Esophagus muscularis mucosa (tissue), 4 donors: ENCODE data around the gene PAX5. TPM values are rescaled to one million over a fixed set of nuclear protein-coding genes. Genes with fewer than 3 reads are reported as not detected.

Source experiments
- DNase-seq: peaks from one replicate; pipeline ENCODE4 v3.0.0-alpha.2; 2017; ENCODE audit errors: extremely low spot score
- H3K27ac ChIP-seq, 4 donors: fragments of 200-600 bp; sonication (generic); replicated peaks in 1 of 4; 1 replicate in 3 of 4; 2 replicates in 1 of 4; pipeline ENCODE4 v1.5.1; 2016 to 2019; ENCODE audit warnings: mild to moderate bottlenecking in 1 of 4
- H3K27me3 ChIP-seq, 4 donors: fragments of 200-600 bp; sonication (generic); one replicate each; pipeline versions ENCODE4 v1.5.1 to v1.6.0; 2016 to 2019
- H3K36me3 ChIP-seq, 4 donors: fragments of 200-600 bp; sonication (generic); one replicate each; pipeline ENCODE4 v1.5.1; 2016 to 2019
- H3K4me1 ChIP-seq, 4 donors: fragments of 200-600 bp; sonication (generic); one replicate each; pipeline ENCODE4 v1.5.1; 2016 to 2019
- H3K4me3 ChIP-seq, 4 donors: fragments of 200-600 bp; sonication (generic); 1 replicate in 2 of 4; 2 replicates in 2 of 4; pipeline ENCODE4 v1.5.1; 2016 to 2019; ENCODE audit warnings: mild to moderate bottlenecking in 4 of 4, moderate library complexity in 1 of 4
- H3K9me3 ChIP-seq, 4 donors: fragments of 200-600 bp; sonication (generic); 1 replicate in 3 of 4; 2 replicates in 1 of 4; pipeline ENCODE4 v1.5.1; 2016 to 2019
- CTCF ChIP-seq, 3 experiments: fragments of 200-600 bp in 2 of 3; fragments of 450-650 bp in 1 of 3; sonication (generic) in 2 of 3; IDR thresholded peaks; one replicate each; pipeline ENCODE4 v1.5.1; 2017 to 2019; ENCODE audit warnings: antibody characterized with exemption in 3 of 3, mild to moderate bottlenecking in 2 of 3, moderate library complexity in 1 of 3
- EP300 ChIP-seq: sonication (generic); formaldehyde crosslinking; IDR thresholded peaks from one replicate; pipeline ENCODE4 v1.6.1; 2017; ENCODE audit warnings: antibody characterized with exemption
- POLR2A ChIP-seq: fragments of 450-650 bp; IDR thresholded peaks from one replicate; pipeline ENCODE4 v1.6.1; 2017; ENCODE audit warnings: antibody characterized with exemption, moderate library complexity, mild to moderate bottlenecking, low read depth
- POLR2AphosphoS5 ChIP-seq, 2 donors: sonication (generic); formaldehyde crosslinking; IDR thresholded peaks; one replicate each; pipeline ENCODE4 v1.6.1; 2017; ENCODE audit warnings: antibody characterized with exemption in 2 of 2
- WGBS: methylation state at CpG from one replicate; pipeline ENCODE4 v1.1.5; 2018; 5-methylcytosine and 5-hydroxymethylcytosine counted together
- intact Hi-C: fragments of 100-400 bp; cut with DNase I; formaldehyde crosslinking; loops from one replicate; pipeline ENCODE4 v1.15.1; 2023
- total RNA-seq, 4 donors: library from RNA; depleted of rRNA; stranded (reverse); fragments of >200 nt; gene quantifications; one replicate each; pipeline versions ENCODE4 v1.1.0 to v1.2.1, GENCODE V29; 2016

Gene PAX5
- total RNA-seq, 4 donors from 2014 or later, result 0.17 TPM; not detected in 3

GRCh38 chr9:37005517-37006140 lies 28.4 kb downstream of the PAX5 start:
- 49% methylated on average over 6 of the region's 6 CpGs for WGBS
- Histone ChIP-seq H3K36me3 (no peaks in the 10 kb centered on the region), H3K27me3 (peaks cover 0 to 85% (median 19%) of the 10 kb centered on the region in 4 donors), H3K9me3 (no peaks in the 10 kb centered on the region), H3K4me3 (no peak overlapping the region), H3K4me1 (peaks cover 0 to 7% (median 6%) of the 10 kb centered on the region in 4 donors), H3K27ac (no peak overlapping the region)
- intact Hi-C loops, result no loop called here
- no peak for TF ChIP-seq CTCF (IDR thresholded peaks at IDR 0.05)
- no peak for TF ChIP-seq POLR2A
- TF ChIP-seq EP300, result no peak
- TF ChIP-seq POLR2AphosphoS5 (IDR thresholded peaks at IDR 0.05), result no peak
- DNase-seq, result no peak

- DNase-seq, result no peak
- Histone ChIP-seq H3K9me3 (no peaks in the 10 kb centered on the region), H3K36me3 (no peaks in the 10 kb centered on the region), H3K27me3 (peaks cover 0 to 88% (median 20%) of the 10 kb centered on the region in 4 donors), H3K4me1 (peaks cover 0 to 7% (median 6%) of the 10 kb centered on the region in 4 donors), H3K4me3 (no peak overlapping the region), H3K27ac (no peak overlapping the region)
- intact Hi-C loops, result no loop called here
- 47% methylated on average over 5 of the region's 5 CpGs for WGBS
- TF ChIP-seq EP300 (no peak), POLR2A (no peak), POLR2AphosphoS5 (IDR thresholded peaks at IDR 0.05) (no peak), CTCF (IDR thresholded peaks at IDR 0.05) (no peak)
Measured at GRCh38 chr9:37004424-37004935, 29.6 kb downstream of the PAX5 start.

- no peak for DNase-seq
Measured at GRCh38 chr9:37002413-37003217, 31.5 kb downstream of the PAX5 start.

GRCh38 chr9:37002036-37002412 lies 32.0 kb downstream of the PAX5 start:
- intact Hi-C loops, result no loop called here
- DNase-seq, result no peak
- TF ChIP-seq EP300 (no peak), POLR2A (no peak), CTCF (IDR thresholded peaks at IDR 0.05) (no peak), POLR2AphosphoS5 (IDR thresholded peaks at IDR 0.05) (no peak)
- Histone ChIP-seq H3K27ac (no peak overlapping the region), H3K27me3 (peaks cover 0 to 86% (median 15%) of the 10 kb centered on the region in 4 donors), H3K36me3 (no peaks in the 10 kb centered on the region), H3K4me3 (no peak overlapping the region), H3K9me3 (no peaks in the 10 kb centered on the region), H3K4me1 (peaks cover 0 to 7% (median 6%) of the 10 kb centered on the region in 4 donors)
- WGBS, result 57% methylated on average over 7 of the region's 11 CpGs

More at GRCh38 chr9:37002413-37003217, 31.5 kb downstream of the PAX5 start:
- Histone ChIP-seq H3K4me1 (peaks cover 0 to 7% (median 6%) of the 10 kb centered on the region in 4 donors), H3K36me3 (no peaks in the 10 kb centered on the region), H3K27me3 (peaks cover 0 to 85% (median 15%) of the 10 kb centered on the region in 4 donors), H3K4me3 (no peak overlapping the region), H3K27ac (no peak overlapping the region), H3K9me3 (no peaks in the 10 kb centered on the region)
- TF ChIP-seq POLR2AphosphoS5 (IDR thresholded peaks at IDR 0.05) (no peak), EP300 (no peak), CTCF (IDR thresholded peaks at IDR 0.05) (no peak), POLR2A (no peak)
- 7% methylated on average over 9 of the region's 62 CpGs for WGBS
- intact Hi-C loops, result no loop called here
